Peyer's patch (tissue), 4 donors: Measurements from ENCODE around the gene RHBDF2.

Experiments used
- CTCF ChIP-seq, 6 experiments: fragments of 450-650 bp in 4 of 6; fragments of 200-600 bp in 2 of 6; sonication (generic) in 1 of 6; IDR thresholded peaks; one replicate each; pipeline ENCODE4 v1.5.1; 2017 to 2019; ENCODE audit warnings: antibody characterized with exemption in 6 of 6, mild to moderate bottlenecking in 3 of 6, moderate library complexity in 1 of 6
- POLR2A ChIP-seq, 2 donors: fragments of 450-650 bp; IDR thresholded peaks; one replicate each; pipeline ENCODE4 v1.5.1; 2017; ENCODE audit warnings: antibody characterized with exemption in 2 of 2, mild to moderate bottlenecking in 2 of 2, moderate library complexity in 2 of 2

DNA sequence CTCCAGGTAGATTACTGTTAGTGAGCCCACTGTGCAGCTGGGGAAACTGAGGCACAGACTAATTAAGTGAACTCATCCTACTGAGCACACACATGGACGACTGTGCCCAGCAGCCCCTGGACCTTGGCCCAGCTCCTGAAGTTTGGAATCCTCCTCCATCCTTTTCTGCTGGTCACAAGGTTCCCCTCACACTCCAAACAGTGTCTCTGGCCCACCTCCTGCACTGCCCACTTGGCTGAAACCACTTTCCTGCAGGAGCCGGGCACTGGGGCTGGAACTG is 3.6 kb downstream of the RHBDF2 start:
- TF ChIP-seq CTCF (IDR thresholded peaks at IDR 0.05) (no peak), POLR2A (IDR thresholded peaks at IDR 0.05) (no peak)
